Measurements from ENCODE around the gene OPTC. TPM values are rescaled to one million over a fixed set of nuclear protein-coding genes. Genes with fewer than 3 reads are reported as not detected.

OPTC gene
- total RNA-seq, 1 experiment from 2014 or later, result not detected

GRCh38 chr1:203534012-203534411 is 40.1 kb downstream of the OPTC start:
- DNase-seq (ENCODE audit: low read depth, low spot score), result no peak
- no TSS peak for BruUV-seq (replicated peaks)
- no peak for ATAC-seq
- no peak overlapping the region for H2AFZ ChIP-seq (ENCODE audit: low read depth, low read length, poor library complexity, severe bottlenecking)
- no peak overlapping the region for H3K9ac ChIP-seq (ENCODE audit: low read length)
- TF ChIP-seq, protein P1, sequence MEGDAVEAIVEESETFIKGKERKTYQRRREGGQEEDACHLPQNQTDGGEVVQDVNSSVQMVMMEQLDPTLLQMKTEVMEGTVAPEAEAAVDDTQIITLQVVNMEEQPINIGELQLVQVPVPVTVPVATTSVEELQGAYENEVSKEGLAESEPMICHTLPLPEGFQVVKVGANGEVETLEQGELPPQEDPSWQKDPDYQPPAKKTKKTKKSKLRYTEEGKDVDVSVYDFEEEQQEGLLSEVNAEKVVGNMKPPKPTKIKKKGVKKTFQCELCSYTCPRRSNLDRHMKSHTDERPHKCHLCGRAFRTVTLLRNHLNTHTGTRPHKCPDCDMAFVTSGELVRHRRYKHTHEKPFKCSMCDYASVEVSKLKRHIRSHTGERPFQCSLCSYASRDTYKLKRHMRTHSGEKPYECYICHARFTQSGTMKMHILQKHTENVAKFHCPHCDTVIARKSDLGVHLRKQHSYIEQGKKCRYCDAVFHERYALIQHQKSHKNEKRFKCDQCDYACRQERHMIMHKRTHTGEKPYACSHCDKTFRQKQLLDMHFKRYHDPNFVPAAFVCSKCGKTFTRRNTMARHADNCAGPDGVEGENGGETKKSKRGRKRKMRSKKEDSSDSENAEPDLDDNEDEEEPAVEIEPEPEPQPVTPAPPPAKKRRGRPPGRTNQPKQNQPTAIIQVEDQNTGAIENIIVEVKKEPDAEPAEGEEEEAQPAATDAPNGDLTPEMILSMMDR (IDR thresholded peaks at IDR 0.05 in 2 of 3, conservative IDR thresholded peaks at IDR 0.05 in 1 of 3; ENCODE audit: borderline replicate concordance in 1 of 3, insufficient read depth in 1 of 3, low read depth in 2 of 3, low read length in 2 of 3), result no peak
- TF ChIP-seq JUND (IDR thresholded peaks at IDR 0.05), result no peak
- TF ChIP-seq EZH2 (IDR thresholded peaks at IDR 0.05), result no peak
- no peak for TF ChIP-seq SRF (IDR thresholded peaks at IDR 0.05; ENCODE audit: low read depth)
- TF ChIP-seq EZH2phosphoT487 (IDR thresholded peaks at IDR 0.05; ENCODE audit: borderline replicate concordance), result no peak
- no peak for TF ChIP-seq ZFX (IDR thresholded peaks at IDR 0.05)
- TF ChIP-seq ELF1 (IDR thresholded peaks at IDR 0.05; ENCODE audit: borderline replicate concordance, low read depth), result no peak
- no peak for TF ChIP-seq POLR2AphosphoS5 (IDR thresholded peaks at IDR 0.05; ENCODE audit: low read depth, low read length)
- TF ChIP-seq SIN3A (IDR thresholded peaks at IDR 0.05; ENCODE audit: low read depth), result no peak
- H4K20me1 ChIP-seq (ENCODE audit: insufficient read depth), result no peaks in the 10 kb centered on the region
- H3K27me3 ChIP-seq (ENCODE audit: insufficient read depth, low read length), result no peaks in the 10 kb centered on the region
- H3K4me3 ChIP-seq (replicated peaks in 1 of 2; ENCODE audit: low read depth in 1 of 2, low read length in 2 of 2), result no peak overlapping the region
- no peaks in the 10 kb centered on the region for H3K9me2 ChIP-seq (ENCODE audit: insufficient read depth)
- H3K36me3 ChIP-seq (ENCODE audit: control insufficient read depth in 1 of 2, insufficient read depth in 2 of 2, low read length in 2 of 2), result no peaks in the 10 kb centered on the region
- intact Hi-C loops (cut with micrococcal nuclease), result no loop called here
- H3K79me2 ChIP-seq (ENCODE audit: insufficient read depth, low read length), result no peaks in the 10 kb centered on the region
- ChIA-PET CTCF (no interaction called here), POLR2A (no interaction called here), RAD21 (ENCODE audit: low non-redundant PET in 1 of 2, low total read pairs in 2 of 2, uncharacterized antibody in 2 of 2, unreplicated experiment in 2 of 2) (no interaction called here)
- H3K9me3 ChIP-seq (ENCODE audit: control insufficient read depth in 1 of 2, insufficient read depth in 1 of 2, low read depth in 1 of 2, low read length in 2 of 2), result no peaks in the 10 kb centered on the region
- peaks cover 0 to 7% of the 10 kb centered on the region in 2 experiments; a peak in 1 of 4 replicates for H3K4me1 ChIP-seq (ENCODE audit: control insufficient read depth in 1 of 2, insufficient read depth in 2 of 2, low read length in 2 of 2)
- no peak overlapping the region for H3K27ac ChIP-seq (ENCODE audit: low read depth, low read length)
- H3K4me2 ChIP-seq (ENCODE audit: low read length), result no peak overlapping the region

DNA sequence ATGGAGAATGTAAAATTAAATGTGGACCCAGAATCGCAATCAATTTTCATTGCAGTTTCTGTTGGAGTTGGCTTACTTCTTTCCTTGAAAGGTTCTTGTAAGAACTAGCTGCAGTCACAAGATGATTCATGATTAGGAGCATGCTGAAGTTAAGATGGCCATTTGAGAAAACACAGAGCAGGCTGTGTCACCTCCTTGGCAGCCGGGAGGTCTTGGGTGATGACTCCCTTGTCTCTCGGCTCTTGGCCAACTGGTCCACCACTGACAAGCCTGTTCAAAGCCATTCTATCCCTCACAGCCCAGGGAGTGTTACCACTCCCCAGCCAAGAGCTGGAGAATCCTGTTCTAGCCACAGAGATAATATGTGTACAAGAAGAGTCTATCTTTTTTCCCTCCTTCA is 40.6 kb downstream of the OPTC start:
- Histone ChIP-seq H3K9me3 (ENCODE audit: control insufficient read depth in 1 of 2, insufficient read depth in 1 of 2, low read depth in 1 of 2, low read length in 2 of 2) (no peaks in the 10 kb centered on the region), H3K9me2 (ENCODE audit: insufficient read depth) (no peaks in the 10 kb centered on the region), H2AFZ (ENCODE audit: low read depth, low read length, poor library complexity, severe bottlenecking) (no peak overlapping the region), H3K36me3 (ENCODE audit: control insufficient read depth in 1 of 2, insufficient read depth in 2 of 2, low read length in 2 of 2) (no peaks in the 10 kb centered on the region), H3K4me1 (ENCODE audit: control insufficient read depth in 1 of 2, insufficient read depth in 2 of 2, low read length in 2 of 2) (peaks cover 0 to 7% of the 10 kb centered on the region in 2 experiments; a peak in 1 of 4 replicates), H4K20me1 (ENCODE audit: insufficient read depth) (no peaks in the 10 kb centered on the region), H3K27ac (ENCODE audit: low read depth, low read length) (no peak overlapping the region), H3K27me3 (ENCODE audit: insufficient read depth, low read length) (no peaks in the 10 kb centered on the region), H3K4me2 (ENCODE audit: low read length) (no peak overlapping the region), H3K9ac (ENCODE audit: low read length) (no peak overlapping the region), H3K4me3 (replicated peaks in 1 of 2; ENCODE audit: low read depth in 1 of 2, low read length in 2 of 2) (no peak overlapping the region), H3K79me2 (ENCODE audit: insufficient read depth, low read length) (no peaks in the 10 kb centered on the region)
- intact Hi-C loops (cut with micrococcal nuclease), result no loop called here
- ChIA-PET RAD21 (ENCODE audit: low non-redundant PET in 1 of 2, low total read pairs in 2 of 2, uncharacterized antibody in 2 of 2, unreplicated experiment in 2 of 2) (no interaction called here), CTCF (no interaction called here), POLR2A (no interaction called here)
- DNase-seq (ENCODE audit: low read depth, low spot score) (no peak), ATAC-seq (no peak; the same call in 1 of the 2 replicates)
- BruUV-seq (replicated peaks), result no TSS peak
- TF ChIP-seq YY1 (IDR thresholded peaks at IDR 0.05; ENCODE audit: extremely low read depth, insufficient replicate concordance, low read depth, low read length) (no peak), EZH2 (IDR thresholded peaks at IDR 0.05) (no peak), JUND (IDR thresholded peaks at IDR 0.05) (no peak), EGR1 (IDR thresholded peaks at IDR 0.05; ENCODE audit: low read depth) (no peak), SRF (IDR thresholded peaks at IDR 0.05; ENCODE audit: low read depth) (no peak), POLR2AphosphoS5 (IDR thresholded peaks at IDR 0.05; ENCODE audit: low read depth, low read length) (no peak), ZFX (IDR thresholded peaks at IDR 0.05) (no peak), CBX3 (IDR thresholded peaks at IDR 0.05; ENCODE audit: low read depth) (no peak), SIN3A (IDR thresholded peaks at IDR 0.05; ENCODE audit: low read depth) (no peak), RAD21 (IDR thresholded peaks at IDR 0.05; ENCODE audit: low read depth) (no peak)
- TF ChIP-seq, protein P2, sequence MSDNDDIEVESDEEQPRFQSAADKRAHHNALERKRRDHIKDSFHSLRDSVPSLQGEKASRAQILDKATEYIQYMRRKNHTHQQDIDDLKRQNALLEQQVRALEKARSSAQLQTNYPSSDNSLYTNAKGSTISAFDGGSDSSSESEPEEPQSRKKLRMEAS (IDR thresholded peaks at IDR 0.05), result no peak
